Erythroblast (primary cell): ENCODE measurements around the gene TNIP1.

Experiments used
- GATA1 ChIP-seq: IDR thresholded peaks from 2 replicates; pipeline ENCODE4 v1.6.1; 2011; ENCODE audit warnings: low read depth, mild to moderate bottlenecking, control low read depth, low read length, moderate library complexity
- POLR2A ChIP-seq: IDR thresholded peaks from 2 replicates; pipeline ENCODE4 v1.6.1; 2011; ENCODE audit warnings: mild to moderate bottlenecking, low read length

DNA sequence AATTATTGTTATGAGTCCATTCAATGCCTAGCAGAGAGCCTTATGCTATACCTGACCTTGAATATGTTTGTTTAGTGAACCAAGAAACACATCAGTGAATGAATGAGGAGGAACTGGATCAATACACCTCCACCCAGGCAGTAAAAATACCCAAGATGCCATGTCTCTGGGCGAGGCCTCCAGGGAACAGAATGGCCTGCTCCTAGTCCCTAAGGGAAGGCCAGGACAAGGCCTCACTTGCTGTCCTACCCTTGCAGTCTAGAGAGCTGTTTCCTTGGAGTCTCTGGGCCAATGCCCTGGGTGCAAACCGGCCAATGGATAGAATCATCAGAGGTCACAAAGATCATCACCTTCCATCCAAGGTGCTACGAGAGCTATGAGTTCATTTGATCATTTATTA, 26.1 kb downstream of the TNIP1 start:
- no peak for TF ChIP-seq POLR2A
- no peak for TF ChIP-seq GATA1
